HepG2 (cell line): ENCODE results near the gene TMEM209. TPM values are rescaled to one million over a fixed set of nuclear protein-coding genes. Genes with fewer than 3 reads are reported as not detected.

Experiments
- ATAC-seq: fragments of 200-7000 bp; cut with Tn5 transposase; 3 replicates; pipeline ENCODE4 v1.9.1; 2020; ENCODE audit warnings: mild to moderate bottlenecking, moderate library complexity
- BruUV-seq: library from RNA; stranded (reverse); fragments of 400-500 nt; replicated peaks from 2 replicates; lab custom pipeline; 2021; lab: Mats Ljungman, UMichigan
- CTCF ChIA-PET: fragments of 300-600 bp; formaldehyde crosslinking; extraction: SDS; loops from one replicate; lab custom pipeline; 2021; ENCODE audit warnings: low total read pairs, inconsistent platforms, low intra/inter-chr PET ratio; lab: Yijun Ruan, JAX
- POLR2A ChIA-PET: fragments of 350-600 bp; sonication (Branson Sonifier 250); formaldehyde crosslinking; loops from one replicate; lab custom pipeline; 2020; ENCODE audit warnings: antibody characterized with exemption, inconsistent platforms; lab: Yijun Ruan, JAX
- DNase-seq: peaks from one replicate; pipeline ENCODE4 v3.0.0-alpha.2; 2015; ENCODE audit warnings: low spot score
- FAIRE-seq: peaks from 3 replicates; lab custom pipeline; 2011; peaks lifted over from hg19 to GRCh38; lab: Jason Lieb, UNC
- H2AFZ ChIP-seq: one replicate; pipeline ENCODE4 v1.6.1; 2011; ENCODE audit warnings: low read length, inconsistent platforms
- H3K27ac ChIP-seq: fragments of 300-600 bp; 3 replicates; pipeline ENCODE4 v1.8.0; 2011; ENCODE audit warnings: mixed run types, mild to moderate bottlenecking, mixed read lengths, low read length, inconsistent platforms; ENCODE audit not compliant: insufficient read depth; ENCODE audit errors: extremely low read length
- H3K27me3 ChIP-seq, 2 experiments: fragments of 200-600 bp in 1 of 2; 2 replicates in 1 of 2; 3 replicates in 1 of 2; pipeline versions ENCODE4 v1.6.0 to v1.8.0; 2011; ENCODE audit warnings: low read length in 2 of 2, mild to moderate bottlenecking in 2 of 2, moderate library complexity in 2 of 2, inconsistent platforms in 1 of 2; ENCODE audit not compliant: insufficient read depth in 2 of 2, control insufficient read depth in 1 of 2
- H3K36me3 ChIP-seq, 2 experiments: fragments of 200-600 bp in 1 of 2; replicated peaks in 1 of 2; 2 replicates in 1 of 2; 3 replicates in 1 of 2; pipeline versions ENCODE4 v1.5.1 to v1.8.0; 2011; ENCODE audit warnings: low read length in 2 of 2, inconsistent platforms in 1 of 2; ENCODE audit not compliant: insufficient read depth in 2 of 2, control insufficient read depth in 1 of 2
- H3K4me1 ChIP-seq: 2 replicates; pipeline ENCODE4 v1.5.1; 2012; ENCODE audit warnings: low read length, inconsistent platforms; ENCODE audit not compliant: insufficient read depth
- H3K4me2 ChIP-seq: 2 replicates; pipeline ENCODE4 v1.6.0; 2011; ENCODE audit warnings: low read depth, low read length, inconsistent platforms
- H3K4me3 ChIP-seq, 3 experiments: fragments of 200-600 bp in 1 of 3; sonication (generic), shearing (Covaris generic) in 1 of 3; replicated peaks in 1 of 3; 2 replicates each; pipeline ENCODE4 v1.5.1; 2011 to 2016; ENCODE audit warnings: low read length in 3 of 3, inconsistent platforms in 2 of 3, low read depth in 2 of 3, mild to moderate bottlenecking in 2 of 3, control low read depth in 1 of 3, mixed read lengths in 1 of 3; ENCODE audit not compliant: insufficient read depth in 1 of 3
- H3K79me2 ChIP-seq: one replicate; pipeline ENCODE4 v1.6.1; 2011; ENCODE audit warnings: low read length, inconsistent platforms; ENCODE audit not compliant: insufficient read depth
- H3K9ac ChIP-seq: 2 replicates; pipeline ENCODE4 v1.6.0; 2011; ENCODE audit warnings: mild to moderate bottlenecking, low read depth, low read length, inconsistent platforms; ENCODE audit not compliant: insufficient read depth
- H3K9me3 ChIP-seq: 2 replicates; pipeline ENCODE4 v1.5.1; 2012; ENCODE audit warnings: mild to moderate bottlenecking, low read length
- H4K20me1 ChIP-seq: 2 replicates; pipeline ENCODE4 v1.6.0; 2011; ENCODE audit warnings: inconsistent platforms, mild to moderate bottlenecking, low read length, moderate library complexity; ENCODE audit not compliant: insufficient read depth
- FOXA1 ChIP-seq, 2 experiments: fragments of 450-650 bp in 1 of 2; sonication (generic) in 1 of 2; formaldehyde crosslinking in 1 of 2; IDR thresholded peaks; 2 replicates each; pipeline versions ENCODE4 v1.4.0 to v1.6.1; 2016 to 2020; ENCODE audit warnings: missing genetic modification reagents in 1 of 2
- GABPB1 ChIP-seq: IDR thresholded peaks from 2 replicates; pipeline ENCODE4 v1.6.1; 2016; ENCODE audit warnings: mild to moderate bottlenecking, missing genetic modification reagents, moderate library complexity, missing compliant biosample characterization
- IKZF1 ChIP-seq: fragments of 450-650 bp; IDR thresholded peaks from 2 replicates; pipeline ENCODE4 v1.7.1; 2016
- MYC ChIP-seq: sonication (generic); formaldehyde crosslinking; IDR thresholded peaks from 2 replicates; pipeline ENCODE4 v1.9.0; 2021; ENCODE audit warnings: missing genetic modification reagents, borderline replicate concordance
- SOX5 ChIP-seq: IDR thresholded peaks from 2 replicates; pipeline ENCODE4 v1.6.1; 2016; ENCODE audit warnings: borderline replicate concordance
- TEAD3 ChIP-seq: optimal IDR thresholded peaks from 2 replicates; pipeline ENCODE3; 2016; ENCODE audit warnings: borderline replicate concordance
- ZNF563 ChIP-seq: sonication (generic); formaldehyde crosslinking; IDR thresholded peaks from 2 replicates; pipeline ENCODE4 v1.8.0; 2022; ENCODE audit warnings: mild to moderate bottlenecking, moderate library complexity, missing genetic modification reagents
- WGBS: methylation state at CpG from one replicate; pipeline ENCODE4 v1.1.6; 2017; ENCODE audit warnings: low lambda C conversion rate; 5-methylcytosine and 5-hydroxymethylcytosine counted together
- in situ Hi-C: cut with HindIII; loops from 2 replicates; pipeline ENCODE4 v1.10.0; 2017; ENCODE audit warnings: low pct_unique_long_range_greater_than_20kb; ENCODE audit not compliant: extremely low pct_ligation_motif_present
- intact Hi-C: fragments of 100-400 bp; cut with micrococcal nuclease; formaldehyde crosslinking; loops from one replicate; pipeline ENCODE4 v1.10.0; 2022; ENCODE audit not compliant: unreplicated experiment
- polyA plus RNA-seq, 8 experiments: library from polyadenylated mRNA; depleted of rRNA in 3 of 8; stranded (reverse) in 7 of 8; unstranded in 1 of 8; fragments of >200 nt; fragmentation: Illumina TruSeq in 4 of 8; extraction: Trizol in 4 of 8; gene quantifications; 2 replicates each; pipeline versions ENCODE4 v1.2.1 to v1.2.3, GENCODE V29; 2011 to 2016; ENCODE audit warnings: low read depth in 4 of 8, missing spikeins in 1 of 8, mixed read lengths in 1 of 8; ENCODE audit not compliant: insufficient read depth in 1 of 8
- total RNA-seq, 5 experiments: library from RNA; depleted of rRNA; stranded (reverse); fragments of >200 nt; fragmentation: Illumina TruSeq; extraction: Trizol; gene quantifications; 2 replicates each; pipeline ENCODE4 v1.2.3, GENCODE V29; 2016; ENCODE audit warnings: low read depth in 1 of 5
- TF ChIP-seq, protein P1 (sequence below): sonication (generic); formaldehyde crosslinking; IDR thresholded peaks from 2 replicates; pipeline ENCODE4 v1.9.0; 2021; ENCODE audit warnings: missing genetic modification reagents, mild to moderate bottlenecking, borderline replicate concordance
- TF ChIP-seq, protein P2 (sequence below): sonication (generic); formaldehyde crosslinking; IDR thresholded peaks from 2 replicates; pipeline ENCODE4 v1.8.1; 2023; ENCODE audit warnings: mild to moderate bottlenecking, missing genetic modification reagents
- TF ChIP-seq, protein P3 (sequence below): sonication (generic); formaldehyde crosslinking; IDR thresholded peaks from 2 replicates; pipeline ENCODE4 v1.9.0; 2022; ENCODE audit warnings: low read depth, missing genetic modification reagents
- TF ChIP-seq, protein P4 (sequence below): sonication (generic); formaldehyde crosslinking; IDR thresholded peaks from 2 replicates; pipeline ENCODE4 v1.5.0; 2020; ENCODE audit warnings: missing genetic modification reagents, mild to moderate bottlenecking, borderline replicate concordance

The TMEM209 gene
- total and polyA plus RNA-seq, 2 of the 13 experiments (the other 11 are each of a cell fraction or from before 2014, with no cell fraction given), result 14.5 to 15.6 TPM

DNA sequence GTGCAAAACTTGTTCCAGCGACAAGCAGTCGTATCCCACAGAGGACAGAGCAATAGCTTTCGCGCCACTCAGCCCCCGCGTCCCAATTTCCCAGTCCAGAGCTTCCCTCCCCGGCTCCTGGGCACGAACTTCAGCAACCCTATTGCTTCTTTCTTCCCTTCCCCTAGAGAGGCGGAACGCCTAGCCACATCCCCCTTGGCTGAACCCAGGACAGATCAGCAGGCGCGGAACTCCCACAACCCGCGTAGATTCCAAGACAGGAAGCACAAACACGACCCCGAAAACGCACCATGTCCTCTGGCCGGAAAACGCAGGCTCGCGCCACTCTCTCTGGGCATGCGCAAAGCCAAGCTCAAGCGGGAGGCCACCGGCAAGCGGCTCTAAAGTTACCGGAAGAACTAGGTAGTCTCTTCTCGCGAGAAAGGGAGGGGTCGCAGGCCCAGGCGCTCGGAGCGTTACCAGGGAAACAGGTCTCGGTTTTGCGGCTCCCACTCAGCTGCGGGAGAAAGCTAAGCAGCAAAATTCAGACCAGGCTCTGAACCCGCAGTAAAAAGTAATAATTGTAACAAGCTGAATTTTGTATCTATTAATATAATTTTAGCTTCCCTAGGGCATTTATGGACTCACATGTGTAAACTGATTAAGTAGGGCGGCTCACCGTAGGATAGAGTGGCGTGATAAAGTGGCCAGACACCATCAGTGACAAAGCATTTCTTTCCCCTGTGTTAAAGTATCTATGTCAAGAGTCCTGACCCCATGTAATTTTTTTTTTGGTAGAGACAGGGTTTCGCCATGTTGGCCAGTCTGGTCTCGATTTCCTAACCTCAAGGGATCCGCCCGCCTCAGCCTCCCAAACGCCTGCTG, at the start of gene TMEM209 (continued):
- TF ChIP-seq, protein P1, sequence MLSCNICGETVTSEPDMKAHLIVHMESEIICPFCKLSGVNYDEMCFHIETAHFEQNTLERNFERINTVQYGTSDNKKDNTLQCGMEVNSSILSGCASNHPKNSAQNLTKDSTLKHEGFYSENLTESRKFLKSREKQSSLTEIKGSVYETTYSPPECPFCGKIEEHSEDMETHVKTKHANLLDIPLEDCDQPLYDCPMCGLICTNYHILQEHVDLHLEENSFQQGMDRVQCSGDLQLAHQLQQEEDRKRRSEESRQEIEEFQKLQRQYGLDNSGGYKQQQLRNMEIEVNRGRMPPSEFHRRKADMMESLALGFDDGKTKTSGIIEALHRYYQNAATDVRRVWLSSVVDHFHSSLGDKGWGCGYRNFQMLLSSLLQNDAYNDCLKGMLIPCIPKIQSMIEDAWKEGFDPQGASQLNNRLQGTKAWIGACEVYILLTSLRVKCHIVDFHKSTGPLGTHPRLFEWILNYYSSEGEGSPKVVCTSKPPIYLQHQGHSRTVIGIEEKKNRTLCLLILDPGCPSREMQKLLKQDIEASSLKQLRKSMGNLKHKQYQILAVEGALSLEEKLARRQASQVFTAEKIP (CRISPR knock-in tag), result no peak
- TF ChIP-seq, protein P2, sequence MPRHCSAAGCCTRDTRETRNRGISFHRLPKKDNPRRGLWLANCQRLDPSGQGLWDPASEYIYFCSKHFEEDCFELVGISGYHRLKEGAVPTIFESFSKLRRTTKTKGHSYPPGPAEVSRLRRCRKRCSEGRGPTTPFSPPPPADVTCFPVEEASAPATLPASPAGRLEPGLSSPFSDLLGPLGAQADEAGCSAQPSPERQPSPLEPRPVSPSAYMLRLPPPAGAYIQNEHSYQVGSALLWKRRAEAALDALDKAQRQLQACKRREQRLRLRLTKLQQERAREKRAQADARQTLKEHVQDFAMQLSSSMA, result peak; percentile 99
- TF ChIP-seq MYC (CRISPR knock-in tag) (peak; percentile 69; the same call in 1 of the 2 replicates), ZNF563 (CRISPR knock-in tag) (no peak), SOX5 (CRISPR knock-in tag) (no peak)

DNA sequence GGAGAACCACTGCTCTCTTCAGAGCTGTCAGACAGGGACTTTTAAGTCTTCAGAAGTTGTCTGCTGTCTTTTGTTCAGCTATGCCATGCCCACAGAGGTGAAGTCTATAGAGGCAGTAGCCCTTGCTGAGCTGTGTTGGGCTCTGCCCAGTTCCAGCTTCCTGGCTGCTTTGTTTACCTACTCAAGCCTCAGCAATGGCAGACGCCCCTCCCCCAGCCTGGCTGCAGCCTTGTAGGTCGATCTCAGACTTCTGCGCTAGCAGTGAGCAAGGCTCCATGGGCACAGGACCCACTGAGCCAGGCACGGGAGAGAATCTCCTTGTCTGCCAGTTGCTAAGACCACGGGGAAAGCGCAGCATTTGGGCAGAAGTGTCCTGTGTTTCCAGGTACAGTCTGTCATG, 49.3 kb upstream of the TMEM209 start:
- ATAC-seq (no peak; the same call in 2 of the 3 replicates), FAIRE-seq (no peak), DNase-seq (no peak)
- Histone ChIP-seq H3K9me3 (no peaks in the 10 kb centered on the region), H3K79me2 (no peaks in the 10 kb centered on the region), H2AFZ (peak overlapping the region; percentile 54), H4K20me1 (no peaks in the 10 kb centered on the region), H3K4me3 (peak overlapping the region in 1 of 3 experiments; percentile 50; a peak in 2 of 6 replicates), H3K27me3 (no peaks in the 10 kb centered on the region), H3K9ac (no peak overlapping the region), H3K36me3 (no peaks in the 10 kb centered on the region), H3K4me2 (peak overlapping the region; percentile 63), H3K4me1 (peaks cover 8% of the 10 kb centered on the region; the same call in 1 of the 2 replicates), H3K27ac (no peak overlapping the region)
- intact Hi-C loops, result no loop called here
- whole genome bisulfite sequencing, result 61% methylated on average over 3 of the region's 6 CpGs
- ChIA-PET CTCF (no interaction called here), POLR2A (interaction anchor here (0.6 kb wide), 1 partner anchor 507 kb away, joined by 3 read pairs; no protein-coding TSS in a partner anchor)
- no TSS peak for BruUV-seq
- in situ Hi-C loops, result no loop called here
- TF ChIP-seq FOXA1 (IDR thresholded peaks at IDR 0.05) (no peak), FOXA1 (CRISPR knock-in tag; IDR thresholded peaks at IDR 0.05) (peak; percentile 56; the same call in 1 of the 2 replicates), TEAD3 (CRISPR knock-in tag) (peak; percentile 29), IKZF1 (no peak), GABPB1 (CRISPR knock-in tag) (0 out of 2 replicates have a peak, but pooled peaks have one; percentile 11)
- TF ChIP-seq, protein P3, sequence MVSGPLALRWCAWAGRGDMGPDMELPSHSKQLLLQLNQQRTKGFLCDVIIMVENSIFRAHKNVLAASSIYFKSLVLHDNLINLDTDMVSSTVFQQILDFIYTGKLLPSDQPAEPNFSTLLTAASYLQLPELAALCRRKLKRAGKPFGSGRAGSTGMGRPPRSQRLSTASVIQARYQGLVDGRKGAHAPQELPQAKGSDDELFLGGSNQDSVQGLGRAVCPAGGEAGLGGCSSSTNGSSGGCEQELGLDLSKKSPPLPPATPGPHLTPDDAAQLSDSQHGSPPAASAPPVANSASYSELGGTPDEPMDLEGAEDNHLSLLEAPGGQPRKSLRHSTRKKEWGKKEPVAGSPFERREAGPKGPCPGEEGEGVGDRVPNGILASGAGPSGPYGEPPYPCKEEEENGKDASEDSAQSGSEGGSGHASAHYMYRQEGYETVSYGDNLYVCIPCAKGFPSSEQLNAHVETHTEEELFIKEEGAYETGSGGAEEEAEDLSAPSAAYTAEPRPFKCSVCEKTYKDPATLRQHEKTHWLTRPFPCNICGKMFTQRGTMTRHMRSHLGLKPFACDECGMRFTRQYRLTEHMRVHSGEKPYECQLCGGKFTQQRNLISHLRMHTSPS, result 0 out of 2 replicates have a peak, but pooled peaks have one; percentile 34
- TF ChIP-seq, protein P4, sequence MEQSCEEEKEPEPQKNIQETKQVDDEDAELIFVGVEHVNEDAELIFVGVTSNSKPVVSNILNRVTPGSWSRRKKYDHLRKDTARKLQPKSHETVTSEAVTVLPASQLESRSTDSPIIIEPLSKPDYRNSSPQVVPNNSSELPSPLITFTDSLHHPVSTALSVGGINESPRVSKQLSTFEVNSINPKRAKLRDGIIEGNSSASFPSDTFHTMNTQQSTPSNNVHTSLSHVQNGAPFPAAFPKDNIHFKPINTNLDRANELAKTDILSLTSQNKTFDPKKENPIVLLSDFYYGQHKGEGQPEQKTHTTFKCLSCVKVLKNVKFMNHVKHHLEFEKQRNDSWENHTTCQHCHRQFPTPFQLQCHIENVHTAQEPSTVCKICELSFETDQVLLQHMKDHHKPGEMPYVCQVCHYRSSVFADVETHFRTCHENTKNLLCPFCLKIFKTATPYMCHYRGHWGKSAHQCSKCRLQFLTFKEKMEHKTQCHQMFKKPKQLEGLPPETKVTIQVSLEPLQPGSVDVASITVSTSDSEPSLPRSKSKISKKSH (CRISPR knock-in tag), result peak; percentile 44; the same call in 1 of the 2 replicates
